HG03135 (cell line): ENCODE results near the gene DMXL2.
"Not testable (repeated sequence)": the region's sequence is repeated elsewhere in the genome, so short reads cannot be mapped to it uniquely, and the experiment has no call there.

Experiments used
- ATAC-seq: cut with Tn5 transposase; IDR thresholded peaks from one replicate; pipeline ENCODE4 v1.9.1; 2021; ENCODE audit warnings: mild to moderate bottlenecking, moderate library complexity; ENCODE audit not compliant: unreplicated experiment

DMXL2 gene, protein sequence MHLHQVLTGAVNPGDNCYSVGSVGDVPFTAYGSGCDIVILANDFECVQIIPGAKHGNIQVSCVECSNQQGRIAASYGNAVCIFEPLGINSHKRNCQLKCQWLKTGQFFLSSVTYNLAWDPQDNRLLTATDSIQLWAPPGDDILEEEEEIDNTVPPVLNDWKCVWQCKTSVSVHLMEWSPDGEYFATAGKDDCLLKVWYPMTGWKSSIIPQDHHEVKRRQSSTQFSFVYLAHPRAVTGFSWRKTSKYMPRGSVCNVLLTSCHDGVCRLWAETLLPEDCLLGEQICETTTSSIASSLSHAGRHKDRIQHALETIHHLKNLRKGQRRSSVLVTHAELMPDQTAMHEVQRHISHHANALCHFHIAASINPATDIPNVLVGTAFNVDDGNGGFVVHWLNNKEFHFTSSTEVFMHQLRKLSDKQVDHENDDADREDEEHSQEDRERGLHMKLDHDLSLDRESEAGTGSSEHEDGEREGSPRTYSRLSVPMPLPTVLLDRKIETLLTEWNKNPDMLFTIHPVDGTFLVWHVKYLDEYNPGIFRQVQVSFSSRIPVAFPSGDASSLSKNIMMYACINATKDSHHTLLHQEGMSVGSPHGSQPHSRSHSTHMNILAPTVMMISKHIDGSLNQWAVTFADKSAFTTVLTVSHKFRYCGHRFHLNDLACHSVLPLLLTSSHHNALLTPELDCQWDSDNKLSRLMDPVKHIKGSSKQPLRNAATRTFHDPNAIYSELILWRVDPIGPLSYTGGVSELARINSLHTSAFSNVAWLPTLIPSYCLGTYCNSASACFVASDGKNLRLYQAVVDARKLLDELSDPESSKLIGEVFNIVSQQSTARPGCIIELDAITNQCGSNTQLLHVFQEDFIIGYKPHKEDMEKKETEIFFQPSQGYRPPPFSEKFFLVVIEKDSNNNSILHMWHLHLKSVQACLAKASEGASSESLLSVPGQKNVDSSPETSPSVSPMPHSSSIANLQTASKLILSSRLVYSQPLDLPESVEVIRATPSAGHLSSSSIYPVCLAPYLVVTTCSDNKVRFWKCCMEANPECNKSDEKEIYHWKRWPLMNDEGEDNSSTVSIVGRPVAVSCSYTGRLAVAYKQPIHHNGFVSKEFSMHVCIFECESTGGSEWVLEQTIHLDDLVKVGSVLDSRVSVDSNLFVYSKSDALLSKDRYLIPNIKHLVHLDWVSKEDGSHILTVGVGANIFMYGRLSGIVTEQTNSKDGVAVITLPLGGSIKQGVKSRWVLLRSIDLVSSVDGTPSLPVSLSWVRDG (N-terminal part only)

GRCh38 chr15:51622604-51623370, at the start of gene DMXL2:
Gene DMXL2, minus strand, starts transcription at chr15:51622771. Its CDS starts 226 bp downstream, at chr15:51622545.
- ATAC-seq, result peak; percentile 40

- ATAC-seq, result no peak
These were observed 49.6 kb upstream of the DMXL2 start for GRCh38 chr15:51672155-51672687.

GRCh38 chr15:51669381-51669780, 46.8 kb upstream of the DMXL2 start:
- no peak for ATAC-seq

- ATAC-seq, result no peak
These were observed 45.9 kb upstream of the DMXL2 start for GRCh38 chr15:51668446-51668845.

DNA sequence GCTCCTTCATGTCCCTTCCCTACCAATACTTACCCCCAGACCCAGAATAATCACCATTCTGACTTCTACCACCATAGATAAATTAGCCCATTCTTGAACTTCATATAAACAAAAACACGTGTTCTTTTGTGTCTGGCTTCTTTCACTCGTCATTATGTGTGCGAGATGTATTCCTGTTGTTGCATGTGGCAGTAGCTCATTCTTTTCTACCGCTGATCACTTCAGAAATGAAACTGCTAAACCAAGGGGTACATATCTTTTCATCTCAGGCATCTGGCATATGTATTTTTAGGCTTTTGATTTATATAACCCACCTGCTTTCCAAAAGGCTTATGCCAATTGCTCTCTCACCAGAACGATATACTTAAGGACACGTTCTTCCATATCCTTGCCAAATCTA, 44.9 kb upstream of the DMXL2 start:
- ATAC-seq, result no peak

GRCh38 chr15:51661072-51661471, 38.5 kb upstream of the DMXL2 start:
- ATAC-seq, result no peak

DNA sequence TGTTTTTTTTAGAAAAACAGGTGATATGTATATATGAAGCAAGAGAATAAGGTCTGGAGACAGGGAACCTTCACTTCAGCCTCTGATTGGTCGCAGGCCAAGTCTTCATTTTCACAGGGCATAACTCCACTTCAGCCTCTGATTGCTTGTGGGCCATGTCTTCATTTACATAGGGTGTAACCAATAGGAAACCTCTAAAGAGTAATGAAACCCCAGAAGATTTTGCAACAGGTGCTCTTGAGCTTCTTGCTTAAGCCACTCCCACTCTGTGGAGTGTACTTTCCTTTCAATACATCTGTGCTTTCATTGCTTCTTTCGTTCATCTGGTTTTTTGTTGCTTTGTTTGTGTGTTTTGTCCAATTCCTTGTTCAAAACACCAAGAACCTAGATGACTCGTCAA, 36.1 kb upstream of the DMXL2 start:
- ATAC-seq, result no peak

DNA sequence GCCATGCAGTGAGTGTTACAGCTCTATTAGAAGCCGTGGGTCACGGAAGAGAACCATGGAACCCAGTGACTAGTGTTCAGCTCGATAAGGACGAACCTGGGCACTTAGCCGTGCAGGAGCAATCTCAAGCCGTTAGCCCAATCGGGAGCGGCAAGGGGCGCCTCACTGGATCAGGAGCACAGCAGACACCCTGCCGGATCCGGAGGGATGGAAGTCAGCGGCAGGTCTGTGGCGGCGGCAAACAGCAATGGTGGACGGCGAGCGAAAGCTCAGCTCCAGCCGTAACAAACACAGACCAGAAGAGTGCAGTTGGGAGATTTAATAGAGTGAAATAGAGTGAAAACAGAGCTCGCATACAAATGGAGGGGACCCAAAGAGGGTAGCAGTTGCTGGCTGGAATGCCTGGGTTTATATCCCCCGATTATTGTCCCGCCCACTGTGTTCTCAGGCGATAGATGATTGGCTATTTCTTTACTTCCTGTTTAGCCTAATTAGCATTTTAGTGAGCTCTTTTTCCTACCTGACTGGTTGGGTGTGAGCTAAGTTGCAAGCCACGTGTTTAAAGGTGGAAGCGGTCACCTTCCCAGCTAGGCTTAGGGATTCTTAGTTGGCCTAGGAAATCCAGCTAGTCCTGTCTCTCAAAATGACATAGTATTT, 33.0 kb upstream of the DMXL2 start:
- ATAC-seq, result not testable (repeated sequence)

DNA sequence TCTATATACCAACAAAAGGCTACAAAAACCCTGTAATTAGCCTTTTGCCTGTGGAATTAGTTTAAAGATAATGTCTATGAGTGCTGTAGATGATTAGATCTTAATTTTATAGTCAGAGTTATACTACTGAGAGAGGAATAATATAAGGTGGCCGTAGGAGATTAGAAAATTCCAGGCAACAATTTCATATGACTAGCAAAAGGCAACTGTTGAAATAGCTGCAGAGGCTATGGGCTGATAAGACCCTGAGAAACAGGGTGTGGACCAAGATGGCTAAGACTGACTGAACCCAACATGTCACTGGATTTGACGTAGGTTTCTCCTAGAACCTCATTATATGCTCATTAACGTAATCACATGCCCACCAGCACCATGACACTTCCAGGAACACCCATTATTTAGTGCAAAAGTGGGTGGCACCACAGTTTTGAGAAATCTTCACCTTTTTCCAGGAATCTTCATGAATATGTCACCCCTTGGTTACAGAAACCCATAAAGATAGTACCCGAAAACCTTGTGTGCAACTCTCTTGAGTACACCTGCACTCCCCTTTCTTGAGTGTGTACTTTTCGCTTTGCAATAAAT, 29.6 kb upstream of the DMXL2 start:
- no peak for ATAC-seq

DNA sequence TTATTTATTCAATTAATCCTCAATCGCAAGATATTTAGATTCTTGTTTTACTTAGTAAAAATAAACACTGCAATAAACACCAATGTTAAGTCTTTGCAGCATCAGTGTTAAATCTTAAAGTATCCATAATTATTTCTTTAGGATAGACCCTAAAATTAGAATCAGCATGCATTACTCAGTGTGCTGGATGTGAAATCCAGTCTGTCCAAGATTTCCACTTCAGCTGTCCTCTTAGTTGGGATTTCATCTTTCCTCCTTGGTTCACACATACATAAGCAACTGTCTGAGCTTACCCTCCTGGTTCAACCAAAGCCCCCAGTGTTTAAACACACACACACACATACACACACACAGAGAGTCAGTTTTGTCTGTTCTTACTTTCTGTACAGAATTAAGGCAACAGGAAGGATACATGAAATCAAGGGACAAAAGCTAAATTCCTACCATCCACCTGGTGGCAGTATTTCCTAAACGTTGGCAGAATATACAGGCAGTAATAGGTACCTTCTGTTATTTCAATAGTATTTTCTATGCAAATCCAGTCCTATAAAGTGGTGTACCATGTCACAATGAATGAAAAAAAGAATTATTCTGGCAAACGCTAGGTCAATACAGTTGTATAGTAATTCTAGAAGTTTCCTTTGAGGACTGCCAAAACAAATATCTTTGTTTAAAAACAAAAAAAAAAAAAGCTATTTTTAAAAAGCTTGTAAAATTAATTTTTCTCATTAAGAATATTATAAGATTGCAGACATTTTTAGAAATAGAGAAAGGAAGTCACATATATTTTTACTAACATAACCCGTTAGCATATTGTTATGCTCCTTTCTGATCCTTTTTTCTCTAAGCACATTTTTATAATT, 27.3 kb upstream of the DMXL2 start:
- ATAC-seq, result peak; percentile 75

- ATAC-seq, result not testable (repeated sequence)
These were observed 26.1 kb upstream of the DMXL2 start for GRCh38 chr15:51648643-51649042.

GRCh38 chr15:51648101-51648500, 25.5 kb upstream of the DMXL2 start:
- ATAC-seq, result not testable (repeated sequence)

GRCh38 chr15:51647128-51647562, 24.6 kb upstream of the DMXL2 start:
- no peak for ATAC-seq

DNA sequence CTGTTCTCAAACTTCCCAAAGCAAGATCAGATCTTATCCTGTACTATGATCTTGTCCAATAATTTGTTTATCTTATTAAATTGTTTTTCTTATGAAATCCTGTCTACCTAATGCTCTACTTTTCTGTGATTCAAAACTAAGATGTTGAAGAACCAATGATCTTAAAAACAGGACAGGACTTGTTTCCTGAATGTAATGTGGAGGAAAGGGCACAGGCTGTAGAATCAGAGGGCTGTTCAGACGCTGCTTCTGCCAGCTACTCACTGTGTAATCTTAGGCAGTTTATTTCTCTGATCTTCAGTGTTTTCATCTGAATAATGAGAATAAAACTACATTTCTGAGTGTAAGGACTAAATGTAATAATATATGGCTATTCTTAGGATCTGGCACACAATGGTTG, 20.1 kb upstream of the DMXL2 start:
- ATAC-seq, result no peak

- no peak for ATAC-seq
These were observed 19.0 kb upstream of the DMXL2 start for GRCh38 chr15:51641490-51642130.

GRCh38 chr15:51634591-51635198, 12.1 kb upstream of the DMXL2 start:
- ATAC-seq, result no peak

- no peak for ATAC-seq
These were observed 7.0 kb upstream of the DMXL2 start for GRCh38 chr15:51629612-51630011.
